Hepatic stellate cell (primary cell): Measurements from ENCODE around the gene MRPL44.
"Not testable (repeated sequence)": the region's sequence is repeated elsewhere in the genome, so short reads cannot be mapped to it uniquely, and the experiment has no call there.

Source experiments
- DNase-seq: peaks from one replicate; pipeline ENCODE4 v3.0.0; 2011; ENCODE audit warnings: low spot score

The MRPL44 gene

GRCh38 chr2:223936862-223937326 is 20.4 kb upstream of the MRPL44 start:
- no peak for DNase-seq

- DNase-seq: no peak
Observed at GRCh38 chr2:223937535-223937934, 19.7 kb upstream of the MRPL44 start.

- DNase-seq: not testable (repeated sequence)
Observed at GRCh38 chr2:223939438-223939837, 17.8 kb upstream of the MRPL44 start.

- DNase-seq: peak; percentile 77
Observed at GRCh38 chr2:223941579-223942277, 15.5 kb upstream of the MRPL44 start.

GRCh38 chr2:223943135-223943534 is 14.1 kb upstream of the MRPL44 start:
- DNase-seq: no peak

GRCh38 chr2:223943561-223944008 is 13.7 kb upstream of the MRPL44 start:
- DNase-seq: peak; percentile 54

GRCh38 chr2:223944166-223944702 is 13.0 kb upstream of the MRPL44 start:
- peak; percentile 34 for DNase-seq

- DNase-seq: peak; percentile 95
Observed at GRCh38 chr2:223944703-223945531, 12.3 kb upstream of the MRPL44 start, which contains the start of gene WDFY1. Gene WDFY1, minus strand, starts transcription at chr2:223945335. Its CDS starts 51 bp downstream, at chr2:223945284.

GRCh38 chr2:223945755-223946154 is 11.5 kb upstream of the MRPL44 start:
- no peak for DNase-seq

- no peak for DNase-seq
Observed at GRCh38 chr2:223947711-223948205, 9.5 kb upstream of the MRPL44 start.

GRCh38 chr2:223949241-223949840 is 7.9 kb upstream of the MRPL44 start:
- DNase-seq: no peak

- no peak for DNase-seq
Observed at GRCh38 chr2:223950448-223951347, 6.6 kb upstream of the MRPL44 start.

GRCh38 chr2:223952280-223952968 is 4.8 kb upstream of the MRPL44 start:
- no peak for DNase-seq

- DNase-seq: peak; percentile 37
Observed at GRCh38 chr2:223954401-223954800, 2.9 kb upstream of the MRPL44 start.

- DNase-seq: no peak
Observed at GRCh38 chr2:223956300-223956699, 963 bp upstream of the MRPL44 start.

- DNase-seq: no peak
Observed at GRCh38 chr2:223959688-223960087, 2.4 kb downstream of the MRPL44 start.

- no peak for DNase-seq
Observed at GRCh38 chr2:223967981-223968380, 10.7 kb downstream of the MRPL44 start.

- DNase-seq: no peak
Observed at GRCh38 chr2:223969315-223969714, 12.1 kb downstream of the MRPL44 start.

- DNase-seq: no peak
Observed at GRCh38 chr2:223969856-223970255, 12.6 kb downstream of the MRPL44 start.

GRCh38 chr2:223970343-223971128 is 13.3 kb downstream of the MRPL44 start:
- peak; percentile 14 for DNase-seq
